CD14-positive monocyte (primary cell): ENCODE measurements around the gene KHSRP. TPM values are rescaled to one million over a fixed set of nuclear protein-coding genes. Genes with fewer than 3 reads are reported as not detected.

Source experiments
- DNase-seq, 3 donors: peaks; one replicate each; pipeline ENCODE4 v3.0.0-alpha.2; 2011 to 2022
- H2AFZ ChIP-seq: 2 replicates; pipeline ENCODE4 v1.6.0; 2012; ENCODE audit warnings: mild to moderate bottlenecking, low read depth, low read length, inconsistent platforms; ENCODE audit not compliant: insufficient read depth, poor library complexity, severe bottlenecking
- H3K27ac ChIP-seq, 2 donors: 1 replicate in 1 of 2; 2 replicates in 1 of 2; pipeline ENCODE4 v1.5.1; 2012 to 2013; ENCODE audit warnings: low read length in 2 of 2, control low read depth in 1 of 2, inconsistent platforms in 1 of 2, low read depth in 1 of 2, mild to moderate bottlenecking in 1 of 2
- H3K27me3 ChIP-seq, 2 donors: one replicate each; pipeline versions ENCODE4 v1.6.0 to v1.6.1; 2011 to 2013; ENCODE audit warnings: low read length in 2 of 2; ENCODE audit not compliant: control insufficient read depth in 2 of 2, insufficient read depth in 2 of 2
- H3K36me3 ChIP-seq, 2 donors: replicated peaks in 1 of 2; 1 replicate in 1 of 2; 2 replicates in 1 of 2; pipeline versions ENCODE4 v1.5.1 to v1.6.1; 2012 to 2013; ENCODE audit warnings: low read length in 2 of 2, control low read depth in 1 of 2, inconsistent platforms in 1 of 2, mild to moderate bottlenecking in 1 of 2; ENCODE audit not compliant: insufficient read depth in 2 of 2, control insufficient read depth in 1 of 2
- H3K4me1 ChIP-seq, 2 donors: 1 replicate in 1 of 2; 2 replicates in 1 of 2; pipeline versions ENCODE4 v1.5.1 to v1.6.1; 2012 to 2013; ENCODE audit warnings: low read length in 2 of 2, control low read depth in 1 of 2, inconsistent platforms in 1 of 2, mild to moderate bottlenecking in 1 of 2, moderate library complexity in 1 of 2; ENCODE audit not compliant: insufficient read depth in 2 of 2, control insufficient read depth in 1 of 2
- H3K4me2 ChIP-seq: replicated peaks from 2 replicates; pipeline ENCODE3; 2012; ENCODE audit warnings: low read length, moderate library complexity, mild to moderate bottlenecking; ENCODE audit not compliant: poor library complexity, severe bottlenecking; ENCODE audit errors: extremely low read depth
- H3K4me3 ChIP-seq, 3 experiments: fragments of 200-600 bp in 1 of 3; sonication (generic) in 1 of 3; replicated peaks in 1 of 3; 1 replicate in 2 of 3; 2 replicates in 1 of 3; pipeline ENCODE4 v1.5.1; 2011 to 2013; ENCODE audit warnings: low read length in 3 of 3, mild to moderate bottlenecking in 3 of 3, control low read depth in 2 of 3, low read depth in 2 of 3, inconsistent platforms in 1 of 3, moderate library complexity in 1 of 3
- H3K79me2 ChIP-seq: 2 replicates; pipeline ENCODE4 v1.6.0; 2012; ENCODE audit warnings: mild to moderate bottlenecking, control low read depth, inconsistent platforms, low read length, moderate library complexity; ENCODE audit not compliant: insufficient read depth
- H3K9ac ChIP-seq: 2 replicates; pipeline ENCODE4 v1.6.0; 2017; ENCODE audit warnings: low read length, mild to moderate bottlenecking; ENCODE audit not compliant: insufficient read depth, poor library complexity, severe bottlenecking
- H3K9me3 ChIP-seq, 2 donors: replicated peaks in 1 of 2; 1 replicate in 1 of 2; 2 replicates in 1 of 2; pipeline versions ENCODE4 v1.5.1 to v1.6.1; 2012 to 2013; ENCODE audit warnings: low read length in 2 of 2, control low read depth in 1 of 2; ENCODE audit not compliant: control insufficient read depth in 1 of 2, insufficient read depth in 1 of 2
- H4K20me1 ChIP-seq: 2 replicates; pipeline ENCODE4 v1.6.0; 2012; ENCODE audit warnings: mild to moderate bottlenecking, low read length, control low read depth, moderate library complexity; ENCODE audit not compliant: insufficient read depth
- H3K27ac Mint-ChIP-seq, 7 donors: one replicate each; pipeline ENCODE4 v1.8.0; 2020; ENCODE audit warnings: mild to moderate bottlenecking in 7 of 7, mixed read lengths in 7 of 7, moderate library complexity in 6 of 7, inconsistent platforms in 2 of 7
- H3K27me3 Mint-ChIP-seq, 3 donors: one replicate each; pipeline ENCODE4 v1.8.0; 2021 to 2022; ENCODE audit warnings: low read depth in 3 of 3, mild to moderate bottlenecking in 3 of 3, mixed read lengths in 3 of 3, moderate library complexity in 3 of 3, inconsistent platforms in 1 of 3
- H3K36me3 Mint-ChIP-seq, 2 donors: one replicate each; pipeline ENCODE4 v1.8.0; 2020; ENCODE audit warnings: mixed read lengths in 2 of 2, inconsistent platforms in 1 of 2, mild to moderate bottlenecking in 1 of 2
- H3K4me1 Mint-ChIP-seq: one replicate; pipeline ENCODE4 v1.8.0; 2020; ENCODE audit warnings: mild to moderate bottlenecking, mixed read lengths
- H3K4me3 Mint-ChIP-seq, 2 donors: one replicate each; pipeline ENCODE4 v1.8.0; 2020; ENCODE audit warnings: mild to moderate bottlenecking in 2 of 2, mixed read lengths in 2 of 2, moderate library complexity in 1 of 2
- H3K9me3 Mint-ChIP-seq, 7 donors: one replicate each; pipeline ENCODE4 v1.8.0; 2020 to 2022; ENCODE audit warnings: mixed read lengths in 7 of 7, mild to moderate bottlenecking in 6 of 7, moderate library complexity in 6 of 7, inconsistent platforms in 2 of 7
- CTCF ChIP-seq: fragments of 200-600 bp; IDR thresholded peaks from one replicate; pipeline ENCODE4 v1.8.0; 2022; ENCODE audit warnings: antibody characterized with exemption, mild to moderate bottlenecking
- WGBS: methylation state at CpG from one replicate; pipeline ENCODE4 v1.1.5; 2013; ENCODE audit warnings: missing lambda C conversion rate; ENCODE audit not compliant: insufficient coverage; 5-methylcytosine and 5-hydroxymethylcytosine counted together
- intact Hi-C, 2 donors: fragments of 100-400 bp; cut with micrococcal nuclease; formaldehyde crosslinking; loops; one replicate each; pipeline versions ENCODE4 v1.15.0 to v1.15.1; 2023
- polyA plus RNA-seq, 3 donors: library from polyadenylated mRNA; depleted of rRNA in 1 of 3; unstranded in 2 of 3; stranded (reverse) in 1 of 3; fragments of 300-500 nt in 2 of 3; fragments of >200 nt in 1 of 3; fragmentation: Illumina TruSeq in 2 of 3; gene quantifications; 1 replicate in 2 of 3; 2 replicates in 1 of 3; pipeline ENCODE4 v1.2.3, GENCODE V29; 2012 to 2021

Gene KHSRP
- polyA plus RNA-seq, 3 donors, result 8.6 to 63.3 (median 9.1) TPM

GRCh38 chr19:6424939-6425731 is 524 bp upstream of the KHSRP start:
- intact Hi-C loops, result loop anchor here (5.0 to 10.0 kb wide), 4 partner anchors 50 to 520 kb away; partner anchors contain the start of genes ALKBH7 (in 2 of the 2), GPR108 (in 1 of the 2), NDUFA11 (in 1 of the 2) and PSPN (in 1 of the 2)
- TF ChIP-seq CTCF, result no peak
- Histone ChIP-seq H3K4me2 (peak overlapping the region; percentile 63), H3K4me3 (peak overlapping the region in 2 of 3 experiments; percentile 29 to 52), H3K79me2 (peaks cover 42% of the 10 kb centered on the region), H2AFZ (peak overlapping the region; percentile 85), H3K36me3 (peaks cover 19 to 24% of the 10 kb centered on the region in 2 donors), H4K20me1 (peaks cover 39% of the 10 kb centered on the region), H3K27ac (peak overlapping the region; percentile 83 to 85), H3K27me3 (no peaks in the 10 kb centered on the region), H3K9ac (peak overlapping the region; percentile 36), H3K9me3 (no peaks in the 10 kb centered on the region), H3K4me1 (peaks cover 23 to 34% of the 10 kb centered on the region in 2 donors)
- WGBS, result 9% methylated on average over 36 of the region's 43 CpGs
- H3K9me3 Mint-ChIP-seq, result peaks cover 0 to 6% (median 3%) of the 10 kb centered on the region in 7 donors
- H3K36me3 Mint-ChIP-seq, result peaks cover 18 to 22% of the 10 kb centered on the region in 2 donors
- H3K27ac Mint-ChIP-seq, result peak overlapping the region; percentile 86 to 95 (median 91)
- H3K4me3 Mint-ChIP-seq, result peak overlapping the region; percentile 69 to 75
- peak; percentile 100 for DNase-seq
- peaks cover 37% of the 10 kb centered on the region for H3K4me1 Mint-ChIP-seq
- peaks cover 0 to 12% (median 6%) of the 10 kb centered on the region in 3 donors for H3K27me3 Mint-ChIP-seq

GRCh38 chr19:6423499-6424194 is 964 bp downstream of the KHSRP start:
- Histone ChIP-seq H3K9ac (peak overlapping the region; percentile 73), H3K27ac (peak overlapping the region; percentile 29 to 79), H3K27me3 (no peaks in the 10 kb centered on the region), H3K9me3 (no peaks in the 10 kb centered on the region), H3K4me3 (peak overlapping the region; percentile 62 to 87 (median 64)), H3K4me2 (peak overlapping the region; percentile 97), H3K4me1 (peaks cover 23 to 30% of the 10 kb centered on the region in 2 donors), H4K20me1 (peaks cover 54% of the 10 kb centered on the region), H3K36me3 (peaks cover 34 to 38% of the 10 kb centered on the region in 2 donors), H2AFZ (no peak overlapping the region), H3K79me2 (peaks cover 55% of the 10 kb centered on the region)
- H3K9me3 Mint-ChIP-seq, result peaks cover 0 to 6% (median 3%) of the 10 kb centered on the region in 7 donors
- peaks cover 32 to 37% of the 10 kb centered on the region in 2 donors for H3K36me3 Mint-ChIP-seq
- DNase-seq, result peak; percentile 13 to 38 (median 19)
- peak overlapping the region; percentile 65 to 89 (median 79) for H3K27ac Mint-ChIP-seq
- H3K4me3 Mint-ChIP-seq, result peak overlapping the region; percentile 84 to 91
- peaks cover 0 to 6% (median 0%) of the 10 kb centered on the region in 3 donors for H3K27me3 Mint-ChIP-seq
- intact Hi-C loops, result loop anchor here (10.0 kb wide), 2 partner anchors 49 to 519 kb away; partner anchors contain the start of genes ALKBH7 (in 1 of the 2), NDUFA11 (in 1 of the 2), PSPN (in 1 of the 2) and VMAC (in 1 of the 2)
- WGBS, result 0% methylated on average over 12 of the region's 20 CpGs
- peaks cover 32% of the 10 kb centered on the region for H3K4me1 Mint-ChIP-seq
- no peak for TF ChIP-seq CTCF
